G401 (cell line): Measurements from ENCODE around the gene C1QA. TPM values are rescaled to one million over a fixed set of nuclear protein-coding genes. Genes with fewer than 3 reads are reported as not detected.
"Not testable (repeated sequence)": the region's sequence is repeated elsewhere in the genome, so short reads cannot be mapped to it uniquely, and the experiment has no call there.

Experiments
- DNase-seq: peaks from one replicate; pipeline ENCODE4 v3.0.0-alpha.2; 2015; ENCODE audit warnings: low spot score
- in situ Hi-C: cut with HindIII; loops from 2 replicates; pipeline ENCODE4 v1.10.0; 2016; ENCODE audit warnings: low sequenced_read_pairs, mixed read lengths
- total RNA-seq: library from RNA; depleted of rRNA; stranded (reverse); fragments of >200 nt; shearing (Covaris generic); gene quantifications from 2 replicates; pipeline ENCODE4 v1.2.3, GENCODE V29; 2014

C1QA gene
- total RNA-seq, 1 experiment from 2014 or later: not detected

- DNase-seq: no peak
- in situ Hi-C loops: no loop called here
Observed at GRCh38 chr1:22665752-22666151, 29.3 kb downstream of the C1QA start.

GRCh38 chr1:22666412-22666811, 30.0 kb downstream of the C1QA start:
- no peak for DNase-seq
- in situ Hi-C loops: no loop called here

GRCh38 chr1:22668840-22669239, 32.4 kb downstream of the C1QA start:
- in situ Hi-C loops: not testable (repeated sequence)

GRCh38 chr1:22670352-22670975, 34.0 kb downstream of the C1QA start:
- in situ Hi-C loops: no loop called here
- no peak for DNase-seq

More at GRCh38 chr1:22668840-22669239, 32.4 kb downstream of the C1QA start:
- DNase-seq: not testable (repeated sequence)

GRCh38 chr1:22671999-22672398, 35.6 kb downstream of the C1QA start:
- DNase-seq: no peak
- in situ Hi-C loops: no loop called here

- in situ Hi-C loops: no loop called here
- DNase-seq: peak; percentile 33
Observed at GRCh38 chr1:22673486-22674409, 37.3 kb downstream of the C1QA start.

- in situ Hi-C loops: no loop called here
Observed at GRCh38 chr1:22674410-22674749, 38.0 kb downstream of the C1QA start.

GRCh38 chr1:22676151-22676550, 39.7 kb downstream of the C1QA start:
- DNase-seq, in situ Hi-C loops: not testable (repeated sequence)

More at GRCh38 chr1:22674410-22674749, 38.0 kb downstream of the C1QA start:
- DNase-seq: no peak

- no peak for DNase-seq
- in situ Hi-C loops: no loop called here
Observed at GRCh38 chr1:22676916-22677583, 40.6 kb downstream of the C1QA start.

- no peak for DNase-seq
Observed at GRCh38 chr1:22677931-22678896, 41.8 kb downstream of the C1QA start.

GRCh38 chr1:22680726-22681125, 44.3 kb downstream of the C1QA start:
- DNase-seq: no peak
- in situ Hi-C loops: no loop called here

More at GRCh38 chr1:22677931-22678896, 41.8 kb downstream of the C1QA start:
- in situ Hi-C loops: no loop called here

GRCh38 chr1:22681556-22682276, 45.3 kb downstream of the C1QA start:
- no peak for DNase-seq
- in situ Hi-C loops: no loop called here

GRCh38 chr1:22683547-22683946, 47.1 kb downstream of the C1QA start:
- in situ Hi-C loops: no loop called here
- no peak for DNase-seq

- in situ Hi-C loops: no loop called here
- no peak for DNase-seq
Observed at GRCh38 chr1:22685591-22686059, 49.2 kb downstream of the C1QA start.

GRCh38 chr1:22687191-22687590, 50.8 kb downstream of the C1QA start:
- in situ Hi-C loops: no loop called here
- DNase-seq: no peak

GRCh38 chr1:22688466-22688865, 52.0 kb downstream of the C1QA start:
- in situ Hi-C loops: no loop called here
- DNase-seq: no peak
